DND-41 (cell line): ENCODE data around the gene MSH3.

Experiments used
- EZH2 ChIP-seq: IDR thresholded peaks from 3 replicates; pipeline ENCODE4 v1.6.1; 2012; ENCODE audit warnings: borderline replicate concordance, low read depth, mild to moderate bottlenecking, moderate library complexity, low read length, inconsistent platforms; ENCODE audit not compliant: severe bottlenecking
- TF ChIP-seq, protein P1 (sequence below): IDR thresholded peaks from 2 replicates; pipeline ENCODE4 v1.5.1; 2012; ENCODE audit warnings: borderline replicate concordance, low read length, moderate library complexity, mild to moderate bottlenecking; ENCODE audit not compliant: poor library complexity, severe bottlenecking; ENCODE audit errors: extremely low read depth

DNA sequence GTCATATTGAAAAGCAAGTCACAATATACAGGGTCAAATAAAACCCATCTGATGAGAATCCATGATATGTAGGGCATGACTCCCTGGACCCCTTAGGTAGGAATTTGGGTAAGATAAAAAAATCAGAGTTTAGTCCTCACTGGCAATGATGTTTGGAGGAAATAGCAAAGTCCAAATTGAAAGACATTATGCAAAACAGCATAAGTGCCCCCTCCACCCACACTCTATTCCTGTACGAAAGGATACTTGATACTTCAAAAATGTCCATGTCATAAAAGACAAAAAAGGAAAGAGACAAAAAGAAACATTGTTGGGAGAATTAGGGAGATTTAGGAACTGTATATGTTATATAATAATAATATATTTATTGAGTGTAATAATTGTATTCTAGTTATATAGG, 209.7 kb downstream of the MSH3 start:
- TF ChIP-seq, protein P1, sequence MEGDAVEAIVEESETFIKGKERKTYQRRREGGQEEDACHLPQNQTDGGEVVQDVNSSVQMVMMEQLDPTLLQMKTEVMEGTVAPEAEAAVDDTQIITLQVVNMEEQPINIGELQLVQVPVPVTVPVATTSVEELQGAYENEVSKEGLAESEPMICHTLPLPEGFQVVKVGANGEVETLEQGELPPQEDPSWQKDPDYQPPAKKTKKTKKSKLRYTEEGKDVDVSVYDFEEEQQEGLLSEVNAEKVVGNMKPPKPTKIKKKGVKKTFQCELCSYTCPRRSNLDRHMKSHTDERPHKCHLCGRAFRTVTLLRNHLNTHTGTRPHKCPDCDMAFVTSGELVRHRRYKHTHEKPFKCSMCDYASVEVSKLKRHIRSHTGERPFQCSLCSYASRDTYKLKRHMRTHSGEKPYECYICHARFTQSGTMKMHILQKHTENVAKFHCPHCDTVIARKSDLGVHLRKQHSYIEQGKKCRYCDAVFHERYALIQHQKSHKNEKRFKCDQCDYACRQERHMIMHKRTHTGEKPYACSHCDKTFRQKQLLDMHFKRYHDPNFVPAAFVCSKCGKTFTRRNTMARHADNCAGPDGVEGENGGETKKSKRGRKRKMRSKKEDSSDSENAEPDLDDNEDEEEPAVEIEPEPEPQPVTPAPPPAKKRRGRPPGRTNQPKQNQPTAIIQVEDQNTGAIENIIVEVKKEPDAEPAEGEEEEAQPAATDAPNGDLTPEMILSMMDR, result no peak
- no peak for TF ChIP-seq EZH2
